PFSK-1 (cell line): ENCODE results near the gene MRGPRG.

Source experiments
- FOXP2 ChIP-seq: optimal IDR thresholded peaks from 2 replicates; pipeline ENCODE3; 2011; ENCODE audit warnings: borderline replicate concordance, control low read depth, inconsistent platforms; ENCODE audit not compliant: insufficient read depth; ENCODE audit errors: extremely low read length, extremely low read depth
- SIN3A ChIP-seq: IDR thresholded peaks from 2 replicates; pipeline ENCODE4 v1.6.1; 2012; ENCODE audit warnings: mild to moderate bottlenecking, low read length, moderate library complexity, borderline replicate concordance; ENCODE audit not compliant: insufficient read depth
- TAF1 ChIP-seq: IDR thresholded peaks from 2 replicates; pipeline ENCODE4 v1.6.1; 2012; ENCODE audit warnings: low read length, control low read depth, borderline replicate concordance; ENCODE audit not compliant: insufficient read depth
- TF ChIP-seq, protein P1 (sequence below), 2 experiments: IDR thresholded peaks; 2 replicates each; pipeline versions ENCODE4 v1.6.1 to v1.8.0; 2011 to 2012; ENCODE audit warnings: low read depth in 2 of 2, low read length in 2 of 2, control low read depth in 1 of 2, inconsistent platforms in 1 of 2, mild to moderate bottlenecking in 1 of 2, moderate library complexity in 1 of 2; ENCODE audit not compliant: insufficient read depth in 1 of 2

- TF ChIP-seq FOXP2 = no peak
- TF ChIP-seq, protein P1, sequence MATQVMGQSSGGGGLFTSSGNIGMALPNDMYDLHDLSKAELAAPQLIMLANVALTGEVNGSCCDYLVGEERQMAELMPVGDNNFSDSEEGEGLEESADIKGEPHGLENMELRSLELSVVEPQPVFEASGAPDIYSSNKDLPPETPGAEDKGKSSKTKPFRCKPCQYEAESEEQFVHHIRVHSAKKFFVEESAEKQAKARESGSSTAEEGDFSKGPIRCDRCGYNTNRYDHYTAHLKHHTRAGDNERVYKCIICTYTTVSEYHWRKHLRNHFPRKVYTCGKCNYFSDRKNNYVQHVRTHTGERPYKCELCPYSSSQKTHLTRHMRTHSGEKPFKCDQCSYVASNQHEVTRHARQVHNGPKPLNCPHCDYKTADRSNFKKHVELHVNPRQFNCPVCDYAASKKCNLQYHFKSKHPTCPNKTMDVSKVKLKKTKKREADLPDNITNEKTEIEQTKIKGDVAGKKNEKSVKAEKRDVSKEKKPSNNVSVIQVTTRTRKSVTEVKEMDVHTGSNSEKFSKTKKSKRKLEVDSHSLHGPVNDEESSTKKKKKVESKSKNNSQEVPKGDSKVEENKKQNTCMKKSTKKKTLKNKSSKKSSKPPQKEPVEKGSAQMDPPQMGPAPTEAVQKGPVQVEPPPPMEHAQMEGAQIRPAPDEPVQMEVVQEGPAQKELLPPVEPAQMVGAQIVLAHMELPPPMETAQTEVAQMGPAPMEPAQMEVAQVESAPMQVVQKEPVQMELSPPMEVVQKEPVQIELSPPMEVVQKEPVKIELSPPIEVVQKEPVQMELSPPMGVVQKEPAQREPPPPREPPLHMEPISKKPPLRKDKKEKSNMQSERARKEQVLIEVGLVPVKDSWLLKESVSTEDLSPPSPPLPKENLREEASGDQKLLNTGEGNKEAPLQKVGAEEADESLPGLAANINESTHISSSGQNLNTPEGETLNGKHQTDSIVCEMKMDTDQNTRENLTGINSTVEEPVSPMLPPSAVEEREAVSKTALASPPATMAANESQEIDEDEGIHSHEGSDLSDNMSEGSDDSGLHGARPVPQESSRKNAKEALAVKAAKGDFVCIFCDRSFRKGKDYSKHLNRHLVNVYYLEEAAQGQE (IDR thresholded peaks at IDR 0.05; ENCODE audit: insufficient read depth in 1 of 2, low read depth in 2 of 2, low read length in 2 of 2) = no peak
- TF ChIP-seq SIN3A = no peak
- TF ChIP-seq TAF1 = no peak
Measured at GRCh38 chr11:3245071-3245470, 26.5 kb upstream of the MRGPRG start.
